ENCODE results near the gene PLCB1.

The PLCB1 gene

GRCh38 chr20:8661229-8661952, 529.3 kb downstream of the PLCB1 start:
- H3K27ac ChIP-seq (ENCODE audit: insufficient read depth, low read depth, low read length, poor library complexity, severe bottlenecking) = no peak overlapping the region
- no peak overlapping the region for H3K4me3 ChIP-seq (ENCODE audit: insufficient read depth, low read depth, low read length)
- H3K9me3 ChIP-seq (ENCODE audit: control insufficient read depth, low read length) = no peaks in the 10 kb centered on the region
- no peaks in the 10 kb centered on the region for H3K36me3 ChIP-seq (ENCODE audit: control insufficient read depth, insufficient read depth, low read length)
- no peaks in the 10 kb centered on the region for H3K27me3 ChIP-seq (ENCODE audit: control insufficient read depth, insufficient read depth, low read length, poor library complexity, severe bottlenecking)
- 75 to 81% methylated on average over 8 of the region's 8 CpGs for whole genome bisulfite sequencing, 2 experiments
- no peaks in the 10 kb centered on the region for H3K4me1 ChIP-seq (ENCODE audit: control insufficient read depth, insufficient read depth, low read length)

- H3K4me1 ChIP-seq (ENCODE audit: control insufficient read depth, insufficient read depth, low read length) = no peaks in the 10 kb centered on the region
- H3K4me3 ChIP-seq (ENCODE audit: insufficient read depth, low read depth, low read length) = no peak overlapping the region
- no peak overlapping the region for H3K27ac ChIP-seq (ENCODE audit: insufficient read depth, low read depth, low read length, poor library complexity, severe bottlenecking)
- H3K9me3 ChIP-seq (ENCODE audit: control insufficient read depth, low read length) = no peaks in the 10 kb centered on the region
- WGBS, 2 experiments = 87% methylated on average over 5 of the region's 5 CpGs
- no peaks in the 10 kb centered on the region for H3K36me3 ChIP-seq (ENCODE audit: control insufficient read depth, insufficient read depth, low read length)
- no peaks in the 10 kb centered on the region for H3K27me3 ChIP-seq (ENCODE audit: control insufficient read depth, insufficient read depth, low read length, poor library complexity, severe bottlenecking)
Observed at GRCh38 chr20:8662433-8662954, 530.4 kb downstream of the PLCB1 start.

GRCh38 chr20:8663424-8663823, 531.4 kb downstream of the PLCB1 start:
- no peaks in the 10 kb centered on the region for H3K4me1 ChIP-seq (ENCODE audit: control insufficient read depth, insufficient read depth, low read length)
- WGBS, 2 experiments = 98 to 100% methylated on average over 1 of the region's 1 CpG
- no peaks in the 10 kb centered on the region for H3K9me3 ChIP-seq (ENCODE audit: control insufficient read depth, low read length)
- no peaks in the 10 kb centered on the region for H3K27me3 ChIP-seq (ENCODE audit: control insufficient read depth, insufficient read depth, low read length, poor library complexity, severe bottlenecking)
- H3K36me3 ChIP-seq (ENCODE audit: control insufficient read depth, insufficient read depth, low read length) = no peaks in the 10 kb centered on the region
- no peak overlapping the region for H3K27ac ChIP-seq (ENCODE audit: insufficient read depth, low read depth, low read length, poor library complexity, severe bottlenecking)
- no peak overlapping the region for H3K4me3 ChIP-seq (ENCODE audit: insufficient read depth, low read depth, low read length)

GRCh38 chr20:8664778-8665177, 532.7 kb downstream of the PLCB1 start:
- Histone ChIP-seq H3K36me3 (ENCODE audit: control insufficient read depth, insufficient read depth, low read length) (no peaks in the 10 kb centered on the region), H3K4me1 (ENCODE audit: control insufficient read depth, insufficient read depth, low read length) (no peaks in the 10 kb centered on the region), H3K27ac (ENCODE audit: insufficient read depth, low read depth, low read length, poor library complexity, severe bottlenecking) (no peak overlapping the region), H3K27me3 (ENCODE audit: control insufficient read depth, insufficient read depth, low read length, poor library complexity, severe bottlenecking) (no peaks in the 10 kb centered on the region), H3K9me3 (ENCODE audit: control insufficient read depth, low read length) (no peaks in the 10 kb centered on the region), H3K4me3 (ENCODE audit: insufficient read depth, low read depth, low read length) (no peak overlapping the region)
- WGBS, 2 experiments = 69 to 75% methylated on average over 4 of the region's 4 CpGs

- Histone ChIP-seq H3K36me3 (ENCODE audit: control insufficient read depth, insufficient read depth, low read length) (no peaks in the 10 kb centered on the region), H3K27me3 (ENCODE audit: control insufficient read depth, insufficient read depth, low read length, poor library complexity, severe bottlenecking) (no peaks in the 10 kb centered on the region), H3K9me3 (ENCODE audit: control insufficient read depth, low read length) (no peaks in the 10 kb centered on the region), H3K27ac (ENCODE audit: insufficient read depth, low read depth, low read length, poor library complexity, severe bottlenecking) (no peak overlapping the region), H3K4me1 (ENCODE audit: control insufficient read depth, insufficient read depth, low read length) (no peaks in the 10 kb centered on the region), H3K4me3 (ENCODE audit: insufficient read depth, low read depth, low read length) (no peak overlapping the region)
- WGBS, 2 experiments = 94 to 97% methylated on average over 3 of the region's 3 CpGs
Observed at GRCh38 chr20:8667306-8667705, 535.2 kb downstream of the PLCB1 start.

GRCh38 chr20:8670207-8670892, 538.3 kb downstream of the PLCB1 start:
- no peaks in the 10 kb centered on the region for H3K36me3 ChIP-seq (ENCODE audit: control insufficient read depth, insufficient read depth, low read length)
- 95 to 98% methylated on average over 3 of the region's 4 CpGs for WGBS, 2 experiments
- no peaks in the 10 kb centered on the region for H3K9me3 ChIP-seq (ENCODE audit: control insufficient read depth, low read length)
- no peak overlapping the region for H3K27ac ChIP-seq (ENCODE audit: insufficient read depth, low read depth, low read length, poor library complexity, severe bottlenecking)
- no peaks in the 10 kb centered on the region for H3K27me3 ChIP-seq (ENCODE audit: control insufficient read depth, insufficient read depth, low read length, poor library complexity, severe bottlenecking)
- H3K4me3 ChIP-seq (ENCODE audit: insufficient read depth, low read depth, low read length) = no peak overlapping the region
- H3K4me1 ChIP-seq (ENCODE audit: control insufficient read depth, insufficient read depth, low read length) = no peaks in the 10 kb centered on the region

- Histone ChIP-seq H3K27ac (ENCODE audit: insufficient read depth, low read depth, low read length, poor library complexity, severe bottlenecking) (no peak overlapping the region), H3K4me1 (ENCODE audit: control insufficient read depth, insufficient read depth, low read length) (no peaks in the 10 kb centered on the region), H3K4me3 (ENCODE audit: insufficient read depth, low read depth, low read length) (no peak overlapping the region), H3K27me3 (ENCODE audit: control insufficient read depth, insufficient read depth, low read length, poor library complexity, severe bottlenecking) (no peaks in the 10 kb centered on the region), H3K36me3 (ENCODE audit: control insufficient read depth, insufficient read depth, low read length) (no peaks in the 10 kb centered on the region), H3K9me3 (ENCODE audit: control insufficient read depth, low read length) (no peaks in the 10 kb centered on the region)
- WGBS, 2 experiments = 92 to 93% methylated on average over 3 of the region's 3 CpGs
Observed at GRCh38 chr20:8670893-8671215, 538.8 kb downstream of the PLCB1 start.

- Histone ChIP-seq H3K4me3 (ENCODE audit: insufficient read depth, low read depth, low read length) (no peak overlapping the region), H3K27me3 (ENCODE audit: control insufficient read depth, insufficient read depth, low read length, poor library complexity, severe bottlenecking) (no peaks in the 10 kb centered on the region), H3K9me3 (ENCODE audit: control insufficient read depth, low read length) (no peaks in the 10 kb centered on the region), H3K36me3 (ENCODE audit: control insufficient read depth, insufficient read depth, low read length) (no peaks in the 10 kb centered on the region), H3K4me1 (ENCODE audit: control insufficient read depth, insufficient read depth, low read length) (no peaks in the 10 kb centered on the region), H3K27ac (ENCODE audit: insufficient read depth, low read depth, low read length, poor library complexity, severe bottlenecking) (no peak overlapping the region)
- WGBS, 2 experiments = 91 to 95% methylated on average over 6 to 7 of the region's 7 CpGs
Observed at GRCh38 chr20:8671370-8671961, 539.4 kb downstream of the PLCB1 start.

GRCh38 chr20:8673116-8673515, 541.0 kb downstream of the PLCB1 start:
- Histone ChIP-seq H3K9me3 (ENCODE audit: control insufficient read depth, low read length) (no peaks in the 10 kb centered on the region), H3K4me3 (ENCODE audit: insufficient read depth, low read depth, low read length) (no peak overlapping the region), H3K27ac (ENCODE audit: insufficient read depth, low read depth, low read length, poor library complexity, severe bottlenecking) (no peak overlapping the region), H3K27me3 (ENCODE audit: control insufficient read depth, insufficient read depth, low read length, poor library complexity, severe bottlenecking) (no peaks in the 10 kb centered on the region), H3K4me1 (ENCODE audit: control insufficient read depth, insufficient read depth, low read length) (no peaks in the 10 kb centered on the region), H3K36me3 (ENCODE audit: control insufficient read depth, insufficient read depth, low read length) (no peaks in the 10 kb centered on the region)
- WGBS, 2 experiments = 85 to 93% methylated on average over 2 of the region's 2 CpGs

- no peaks in the 10 kb centered on the region for H3K9me3 ChIP-seq (ENCODE audit: control insufficient read depth, low read length)
- H3K27ac ChIP-seq (ENCODE audit: insufficient read depth, low read depth, low read length, poor library complexity, severe bottlenecking) = no peak overlapping the region
- no peaks in the 10 kb centered on the region for H3K27me3 ChIP-seq (ENCODE audit: control insufficient read depth, insufficient read depth, low read length, poor library complexity, severe bottlenecking)
- H3K36me3 ChIP-seq (ENCODE audit: control insufficient read depth, insufficient read depth, low read length) = no peaks in the 10 kb centered on the region
- H3K4me3 ChIP-seq (ENCODE audit: insufficient read depth, low read depth, low read length) = no peak overlapping the region
- WGBS, 2 experiments = 95 to 97% methylated on average over 10 of the region's 10 CpGs
- no peaks in the 10 kb centered on the region for H3K4me1 ChIP-seq (ENCODE audit: control insufficient read depth, insufficient read depth, low read length)
Observed at GRCh38 chr20:8675896-8676295, 543.8 kb downstream of the PLCB1 start.
